ENCODE results near the gene KCNE2. TPM values are rescaled to one million over a fixed set of nuclear protein-coding genes. Genes with fewer than 3 reads are reported as not detected.
A peak's percentile ranks its signal among the peaks of the same experiment; 100 is the strongest.
"Not testable (repeated sequence)": the region's sequence is repeated elsewhere in the genome, so short reads cannot be mapped to it uniquely, and the experiment has no call there.

KCNE2 gene
- total RNA-seq, 2 donors from 2014 or later = 0.48 to 0.69 TPM

DNA sequence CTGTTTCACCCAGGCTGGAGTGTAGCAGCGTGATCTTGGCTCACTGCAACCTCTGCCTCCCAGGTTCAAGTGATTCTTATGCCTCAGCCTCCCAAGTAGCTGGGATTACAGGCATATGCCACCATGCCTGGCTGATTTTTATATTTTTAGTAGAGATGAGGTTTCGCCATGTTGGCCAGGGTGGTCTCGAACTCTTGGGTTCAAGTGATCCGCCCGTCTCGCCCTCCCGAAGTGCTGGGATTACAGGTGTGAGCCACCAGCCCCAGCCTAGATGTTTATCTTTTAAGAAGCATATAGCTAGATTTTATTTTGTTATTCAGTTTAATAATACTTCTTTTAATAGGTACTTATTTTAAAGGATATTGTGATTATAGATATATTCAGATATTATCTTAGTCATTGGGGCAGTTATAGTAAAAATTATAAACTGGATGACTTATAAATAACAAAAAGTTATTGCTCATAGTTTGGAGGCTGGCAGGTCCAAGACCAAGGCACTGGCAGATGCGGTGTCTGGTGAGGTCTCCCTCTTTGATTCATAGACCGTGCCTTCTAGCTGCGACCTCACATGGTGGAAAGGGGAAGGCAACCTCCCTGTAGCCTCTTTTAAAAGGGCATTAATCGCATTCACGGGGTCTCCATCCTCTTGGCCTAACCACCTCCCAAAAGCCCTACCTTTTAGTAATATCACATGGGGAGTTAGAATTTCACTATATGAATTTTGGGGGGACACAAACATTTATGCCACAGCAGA, 3.1 kb upstream of the KCNE2 start:
- Mint-ChIP-seq H3K36me3 (ENCODE audit: insufficient read depth in 2 of 2) (no peaks in the 10 kb centered on the region), H3K9me3 (no peaks in the 10 kb centered on the region), H3K27me3 (ENCODE audit: low read depth) (peaks cover 21% of the 10 kb centered on the region), H3K27ac (no peak overlapping the region), H3K4me3 (no peak overlapping the region), H3K4me1 (ENCODE audit: low read depth) (peaks cover 11% of the 10 kb centered on the region)
- DNase-seq (no peak), ATAC-seq (replicated peaks in 1 of 2) (no peak)

DNA sequence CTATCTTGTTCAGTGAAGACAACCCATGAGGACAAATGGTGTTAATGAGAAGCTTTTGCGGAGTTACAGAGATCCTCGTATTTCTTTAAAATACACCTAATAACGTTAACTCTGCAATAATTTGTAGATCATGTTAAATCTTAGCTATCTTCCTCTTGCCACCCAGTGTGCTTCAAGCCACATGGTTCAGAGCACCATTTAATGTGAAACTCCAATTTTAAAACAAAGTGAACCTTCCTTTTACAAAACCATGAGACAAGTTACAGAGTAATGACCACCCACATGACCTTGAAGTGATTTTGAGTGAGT, 1.7 kb upstream of the KCNE2 start:
- ATAC-seq (replicated peaks in 1 of 2) = peak; percentile 15 to 23
- Mint-ChIP-seq H3K4me3 (peak overlapping the region in 1 of 2 donors; percentile 58), H3K27ac (no peak overlapping the region), H3K36me3 (ENCODE audit: insufficient read depth in 2 of 2) (no peaks in the 10 kb centered on the region), H3K4me1 (ENCODE audit: low read depth) (peaks cover 11% of the 10 kb centered on the region), H3K27me3 (ENCODE audit: low read depth) (peaks cover 9% of the 10 kb centered on the region), H3K9me3 (no peaks in the 10 kb centered on the region)
- DNase-seq = no peak

GRCh38 chr21:34362670-34363069, 1.1 kb upstream of the KCNE2 start:
- Mint-ChIP-seq H3K27ac (no peak overlapping the region), H3K9me3 (no peaks in the 10 kb centered on the region)
- no peak for ATAC-seq (replicated peaks in 1 of 2)

DNA sequence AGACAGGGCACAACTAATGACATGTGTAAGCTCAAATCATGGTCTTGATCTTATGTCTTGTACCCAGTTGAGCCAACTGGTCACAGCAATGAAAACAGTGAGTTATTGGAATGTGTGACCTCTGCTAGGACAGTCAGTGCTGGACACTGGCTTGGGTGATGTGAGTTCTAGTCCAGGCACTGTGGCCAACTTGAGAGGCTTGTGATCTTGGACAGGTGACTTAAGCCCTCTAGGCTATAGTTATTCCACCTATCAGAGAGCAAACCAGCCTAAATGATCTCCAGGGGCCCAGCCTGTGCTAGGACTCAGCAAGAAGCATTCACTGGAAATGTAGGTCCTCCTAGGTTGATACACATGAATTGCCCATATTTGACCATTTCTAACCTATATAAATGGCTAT, 1.1 kb downstream of the KCNE2 start:
- no peaks in the 10 kb centered on the region for H3K9me3 Mint-ChIP-seq
- DNase-seq (no peak), ATAC-seq (replicated peaks in 1 of 2) (no peak)
- H3K27me3 Mint-ChIP-seq (ENCODE audit: low read depth) = peaks cover 18% of the 10 kb centered on the region
- no peak overlapping the region for H3K4me3 Mint-ChIP-seq
- no peaks in the 10 kb centered on the region for H3K36me3 Mint-ChIP-seq (ENCODE audit: insufficient read depth in 2 of 2)
- no peak overlapping the region for H3K27ac Mint-ChIP-seq
- H3K4me1 Mint-ChIP-seq (ENCODE audit: low read depth) = peaks cover 11% of the 10 kb centered on the region

More at GRCh38 chr21:34362670-34363069, 1.1 kb upstream of the KCNE2 start:
- DNase-seq = no peak
- Mint-ChIP-seq H3K27me3 (ENCODE audit: low read depth) (peaks cover 9% of the 10 kb centered on the region), H3K36me3 (ENCODE audit: insufficient read depth in 2 of 2) (no peaks in the 10 kb centered on the region), H3K4me3 (no peak overlapping the region), H3K4me1 (ENCODE audit: low read depth) (peaks cover 11% of the 10 kb centered on the region)

DNA sequence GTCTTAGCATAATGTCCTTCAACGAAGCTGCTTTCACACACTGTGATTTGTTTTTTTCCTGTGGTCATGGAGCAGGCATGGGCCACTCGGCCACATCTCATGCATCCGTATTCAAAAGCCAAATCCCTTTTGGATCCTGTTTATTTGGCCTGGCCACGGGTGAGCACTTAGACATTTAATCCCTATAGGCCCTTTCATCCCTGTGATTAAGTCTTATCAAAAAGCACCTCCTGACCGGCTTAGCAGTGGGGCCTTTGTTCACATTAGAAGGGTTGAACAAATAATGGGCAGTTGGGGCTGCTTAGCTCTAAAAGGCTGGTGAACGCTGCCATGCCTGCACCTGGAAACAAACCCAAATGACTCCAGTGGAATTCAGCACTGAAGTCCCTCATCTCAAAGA, 2.0 kb downstream of the KCNE2 start:
- no peak overlapping the region for H3K4me3 Mint-ChIP-seq
- peaks cover 11% of the 10 kb centered on the region for H3K4me1 Mint-ChIP-seq (ENCODE audit: low read depth)
- no peak overlapping the region for H3K27ac Mint-ChIP-seq
- H3K9me3 Mint-ChIP-seq = no peaks in the 10 kb centered on the region
- DNase-seq (no peak), ATAC-seq (replicated peaks in 1 of 2) (no peak)
- H3K27me3 Mint-ChIP-seq (ENCODE audit: low read depth) = peaks cover 23% of the 10 kb centered on the region
- H3K36me3 Mint-ChIP-seq (ENCODE audit: insufficient read depth in 2 of 2) = no peaks in the 10 kb centered on the region

DNA sequence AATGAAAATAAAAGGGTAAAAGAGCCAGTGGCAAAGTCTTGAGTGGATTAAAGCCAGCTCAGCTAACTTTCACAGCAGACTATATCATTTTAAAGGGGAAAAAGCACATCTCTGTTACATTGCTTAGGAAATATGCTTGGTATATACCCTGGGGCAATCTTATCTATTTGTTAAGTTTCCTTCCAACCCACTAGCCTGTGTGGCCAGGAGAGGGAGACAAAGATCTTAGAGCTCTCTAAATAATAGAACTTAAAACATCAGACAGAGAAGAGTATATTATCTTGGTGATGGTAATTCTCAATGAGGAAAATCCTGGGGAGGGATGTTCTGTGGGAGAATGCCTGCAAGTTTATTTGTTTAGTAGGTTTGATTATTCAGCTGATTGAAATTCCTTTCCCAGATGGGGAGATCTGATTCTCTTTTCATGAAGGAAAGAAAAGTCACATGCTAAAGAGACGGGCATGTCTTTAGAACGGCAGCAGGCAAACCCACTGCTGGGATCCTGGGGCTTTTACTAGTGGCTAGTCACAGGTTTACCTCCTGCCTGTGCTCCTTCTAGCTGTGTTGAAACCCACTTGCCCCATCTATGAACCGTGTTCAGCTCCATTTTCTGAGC, 3.6 kb downstream of the KCNE2 start:
- DNase-seq (peak; percentile 46 to 48), ATAC-seq (replicated peaks in 1 of 2) (peak; percentile 62 to 65)
- Mint-ChIP-seq H3K4me3 (no peak overlapping the region), H3K27me3 (ENCODE audit: low read depth) (peaks cover 19% of the 10 kb centered on the region), H3K9me3 (no peaks in the 10 kb centered on the region), H3K4me1 (ENCODE audit: low read depth) (no peaks in the 10 kb centered on the region), H3K36me3 (ENCODE audit: insufficient read depth in 2 of 2) (no peaks in the 10 kb centered on the region), H3K27ac (no peak overlapping the region)

GRCh38 chr21:34369741-34370140, 5.9 kb downstream of the KCNE2 start:
- DNase-seq = no peak
- ATAC-seq (replicated peaks in 1 of 2) = peak; percentile 53 to 79
- H3K4me3 Mint-ChIP-seq = no peak overlapping the region
- H3K4me1 Mint-ChIP-seq (ENCODE audit: low read depth) = no peaks in the 10 kb centered on the region
- H3K27me3 Mint-ChIP-seq (ENCODE audit: low read depth) = peaks cover 19% of the 10 kb centered on the region
- no peak overlapping the region for H3K27ac Mint-ChIP-seq
- no peaks in the 10 kb centered on the region for H3K9me3 Mint-ChIP-seq
- no peaks in the 10 kb centered on the region for H3K36me3 Mint-ChIP-seq (ENCODE audit: insufficient read depth in 2 of 2)

DNA sequence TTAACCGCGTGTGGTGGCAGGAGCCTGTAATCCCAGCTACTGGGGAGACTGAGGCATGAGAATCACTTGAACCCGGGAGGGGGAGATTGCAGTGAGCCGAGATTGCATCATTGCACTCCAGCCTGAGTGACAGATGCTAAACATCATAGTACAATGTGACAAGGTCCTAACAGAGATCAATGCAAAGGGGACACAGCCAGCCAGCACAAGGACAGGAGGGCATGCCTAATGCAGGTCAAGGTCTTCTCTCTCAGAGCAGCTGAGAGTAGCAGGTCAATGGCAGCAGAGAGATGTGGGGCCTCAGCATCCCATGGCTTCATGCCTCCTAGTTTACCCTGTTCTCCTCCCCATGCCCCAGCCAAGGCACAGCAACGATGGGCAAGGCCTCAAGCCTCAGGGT, 8.5 kb downstream of the KCNE2 start:
- Mint-ChIP-seq H3K27ac (no peak overlapping the region), H3K9me3 (no peaks in the 10 kb centered on the region), H3K4me1 (ENCODE audit: low read depth) (no peaks in the 10 kb centered on the region), H3K36me3 (ENCODE audit: insufficient read depth in 2 of 2) (no peaks in the 10 kb centered on the region), H3K4me3 (no peak overlapping the region), H3K27me3 (ENCODE audit: low read depth) (peaks cover 19% of the 10 kb centered on the region)
- DNase-seq = no peak
- no peak for ATAC-seq (replicated peaks in 1 of 2)

- not testable (repeated sequence) for ATAC-seq (replicated peaks in 1 of 2); H3K4me1 Mint-ChIP-seq (ENCODE audit: low read depth); H3K4me3 Mint-ChIP-seq; H3K27me3 Mint-ChIP-seq (ENCODE audit: low read depth); H3K36me3 Mint-ChIP-seq (ENCODE audit: insufficient read depth in 2 of 2); H3K27ac Mint-ChIP-seq; DNase-seq; H3K9me3 Mint-ChIP-seq
Measured at GRCh38 chr21:34374462-34374861, 10.7 kb downstream of the KCNE2 start.

DNA sequence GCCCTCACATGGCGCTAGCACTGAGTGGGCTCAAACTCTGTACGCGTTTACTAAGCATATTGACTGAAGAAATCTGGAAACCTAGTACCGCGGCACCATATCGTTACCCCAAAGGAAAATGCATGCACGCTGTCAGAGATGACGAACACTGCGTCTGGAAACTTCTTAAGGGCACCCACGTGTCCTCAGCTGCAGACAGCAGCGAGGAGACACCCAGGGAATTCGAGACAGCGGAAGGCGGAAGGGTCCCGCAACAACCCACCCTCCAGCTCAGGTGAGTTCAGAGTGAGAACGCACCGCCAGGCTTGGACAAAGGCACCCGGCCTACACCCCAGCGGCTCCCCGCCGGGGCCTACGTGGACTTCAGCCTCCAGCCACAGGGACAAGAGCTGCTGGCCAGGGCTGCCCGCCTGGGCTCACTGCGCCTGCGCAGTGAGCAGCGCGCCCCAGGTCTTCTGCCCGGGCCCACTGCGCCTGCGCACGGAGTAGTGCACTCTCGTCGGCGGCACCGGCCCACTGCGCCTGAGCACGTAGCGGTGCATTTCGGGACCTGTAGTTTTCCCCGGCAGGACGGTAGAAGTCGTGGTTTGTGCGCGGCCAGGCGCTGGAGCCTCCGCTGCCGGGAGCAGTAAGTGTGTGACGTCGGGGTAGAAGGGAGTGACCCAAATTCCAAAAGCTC, 11.3 kb downstream of the KCNE2 start, which contains the start of gene SMIM11:
Gene SMIM11 (plus strand): TSS at position 568 of the 679 bp plus-strand sequence. CDS start 3,998 bp downstream, outside the sequence.
- DNase-seq; H3K4me1 Mint-ChIP-seq (ENCODE audit: low read depth); H3K36me3 Mint-ChIP-seq (ENCODE audit: insufficient read depth in 2 of 2); H3K9me3 Mint-ChIP-seq; H3K27me3 Mint-ChIP-seq (ENCODE audit: low read depth); H3K27ac Mint-ChIP-seq; H3K4me3 Mint-ChIP-seq: not testable (repeated sequence)
- peak; percentile 95 to 96 for ATAC-seq (replicated peaks in 1 of 2)

- not testable (repeated sequence) for H3K4me1 Mint-ChIP-seq (ENCODE audit: low read depth); H3K27ac Mint-ChIP-seq; H3K27me3 Mint-ChIP-seq (ENCODE audit: low read depth); H3K4me3 Mint-ChIP-seq; H3K9me3 Mint-ChIP-seq; DNase-seq; H3K36me3 Mint-ChIP-seq (ENCODE audit: insufficient read depth in 2 of 2)
- ATAC-seq (replicated peaks in 1 of 2) = peak; percentile 87 to 88
Measured at GRCh38 chr21:34375619-34375972, 11.8 kb downstream of the KCNE2 start.

DNA sequence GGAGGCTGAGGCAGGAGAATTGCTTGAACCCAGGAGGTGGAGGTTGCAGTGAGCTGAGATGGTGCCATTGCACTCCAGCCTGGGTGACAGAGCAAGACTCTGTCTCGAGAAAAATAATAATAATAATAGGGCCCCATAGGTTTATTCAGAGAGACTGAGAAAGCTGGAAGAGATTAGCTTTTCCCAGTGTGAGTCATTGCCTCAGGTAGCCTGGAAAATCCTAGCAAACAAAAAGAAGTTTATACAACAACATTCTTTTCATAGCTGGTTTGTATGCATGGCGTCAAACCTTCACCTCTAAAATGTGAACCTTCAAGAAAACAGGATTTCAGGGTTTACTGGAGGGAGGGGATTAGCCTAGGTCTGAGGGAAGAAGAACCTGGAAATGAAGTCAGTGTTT, 19.3 kb downstream of the KCNE2 start:
- not testable (repeated sequence) for H3K9me3 Mint-ChIP-seq; DNase-seq; H3K4me1 Mint-ChIP-seq (ENCODE audit: low read depth); H3K27ac Mint-ChIP-seq; H3K27me3 Mint-ChIP-seq (ENCODE audit: low read depth); ATAC-seq (replicated peaks in 1 of 2); H3K4me3 Mint-ChIP-seq; H3K36me3 Mint-ChIP-seq (ENCODE audit: insufficient read depth in 2 of 2)

DNA sequence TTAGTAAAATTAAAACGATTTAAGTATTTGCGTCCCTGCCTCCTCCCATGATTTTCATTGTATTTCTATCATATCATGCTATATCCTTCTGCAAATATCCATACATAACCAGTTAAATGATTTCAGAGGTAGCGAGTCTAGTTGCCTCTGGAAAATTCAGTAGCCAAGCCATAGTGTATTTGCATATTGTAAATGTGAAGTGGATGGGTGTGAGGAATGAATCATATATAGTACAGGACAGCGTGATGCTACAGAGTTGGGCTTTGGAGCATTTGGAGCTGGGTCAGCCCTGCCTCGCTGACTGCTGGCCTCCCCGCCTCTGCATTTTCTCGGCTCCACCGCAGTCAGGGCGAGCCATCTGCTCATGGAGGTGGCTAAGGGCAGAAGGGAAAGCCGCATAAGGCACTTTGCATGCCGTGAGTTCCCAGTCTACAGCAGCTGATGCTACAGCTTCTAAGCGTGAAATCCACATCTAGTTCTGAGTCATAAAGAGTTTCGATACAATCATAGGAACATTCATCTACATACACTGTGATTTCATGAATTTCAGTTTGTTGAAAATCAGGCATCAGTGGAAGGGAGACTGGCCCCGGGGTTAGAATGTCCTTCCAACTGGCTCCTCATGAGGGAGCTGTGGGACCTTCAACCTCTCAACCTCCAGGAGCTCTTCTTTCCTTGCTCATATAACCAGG, 20.1 kb downstream of the KCNE2 start:
- H3K27me3 Mint-ChIP-seq (ENCODE audit: low read depth); H3K27ac Mint-ChIP-seq; H3K36me3 Mint-ChIP-seq (ENCODE audit: insufficient read depth in 2 of 2); H3K9me3 Mint-ChIP-seq; DNase-seq; H3K4me3 Mint-ChIP-seq; H3K4me1 Mint-ChIP-seq (ENCODE audit: low read depth): not testable (repeated sequence)
- peak; percentile 93 to 96 for ATAC-seq (replicated peaks in 1 of 2)

Data from activated T-cell treated with anti-CD3 and anti-CD28 coated beads, Interleukin-2, amount 50 U/mL, for 72 hours (primary cell).